Mesothelial cell of epicardium (in vitro differentiated cells): Measurements from ENCODE around the gene ZNF516. TPM values are rescaled to one million over a fixed set of nuclear protein-coding genes. Genes with fewer than 3 reads are reported as not detected.

Experiments
- DNase-seq, 2 experiments: peaks; one replicate each; pipeline ENCODE4 v3.0.0; 2021; ENCODE audit warnings: low spot score in 2 of 2; ENCODE audit not compliant: unreplicated experiment in 2 of 2
- H3K27ac Mint-ChIP-seq: 2 replicates; pipeline ENCODE4 v1.8.0; 2021; ENCODE audit warnings: mixed read lengths
- H3K27me3 Mint-ChIP-seq: 2 replicates; pipeline ENCODE4 v1.8.0; 2021; ENCODE audit warnings: low read depth, mixed read lengths
- H3K36me3 Mint-ChIP-seq: 2 replicates; pipeline ENCODE4 v1.8.0; 2021; ENCODE audit warnings: mixed read lengths
- H3K4me1 Mint-ChIP-seq: 2 replicates; pipeline ENCODE4 v1.8.0; 2021; ENCODE audit warnings: mixed read lengths
- H3K4me3 Mint-ChIP-seq: 2 replicates; pipeline ENCODE4 v1.8.0; 2021; ENCODE audit warnings: mild to moderate bottlenecking, moderate library complexity, mixed read lengths
- H3K9me3 Mint-ChIP-seq: 2 replicates; pipeline ENCODE4 v1.8.0; 2021; ENCODE audit warnings: mixed read lengths
- total RNA-seq: library from RNA; stranded (reverse); gene quantifications from 3 replicates; pipeline ENCODE4 v1.2.1, GENCODE V29; 2021
- TF ChIP-seq, protein P1 (sequence below): fragments of 200-600 bp; sonication (generic); IDR thresholded peaks from one replicate; pipeline ENCODE4 v1.5.0; 2021; ENCODE audit warnings: antibody characterized with exemption; ENCODE audit not compliant: unreplicated experiment

ZNF516 gene
- total RNA-seq, 1 donor from 2014 or later, result 92.1 TPM

DNA sequence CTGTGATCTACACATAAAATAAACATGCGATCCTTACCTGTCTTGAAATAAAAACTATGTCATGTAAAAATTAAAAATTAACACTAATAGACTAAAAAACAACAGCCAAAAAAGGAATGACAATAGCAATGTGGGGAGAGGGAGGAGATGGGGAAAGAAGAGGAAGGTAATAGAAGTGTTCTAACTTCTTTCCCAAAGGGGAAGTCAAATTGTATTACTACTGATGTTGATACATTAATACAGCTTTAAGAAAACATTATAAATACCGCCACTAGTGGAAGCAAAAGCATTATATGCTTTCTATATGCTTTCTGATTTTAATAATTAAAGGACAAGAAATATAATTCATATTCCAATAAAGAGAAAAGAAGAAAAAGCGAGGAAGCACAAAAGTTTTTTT, 22.2 kb downstream of the ZNF516 start:
- H3K4me1 Mint-ChIP-seq, result peaks cover 35% of the 10 kb centered on the region
- peaks cover 5% of the 10 kb centered on the region for H3K36me3 Mint-ChIP-seq
- DNase-seq, result no peak
- TF ChIP-seq, protein P1, sequence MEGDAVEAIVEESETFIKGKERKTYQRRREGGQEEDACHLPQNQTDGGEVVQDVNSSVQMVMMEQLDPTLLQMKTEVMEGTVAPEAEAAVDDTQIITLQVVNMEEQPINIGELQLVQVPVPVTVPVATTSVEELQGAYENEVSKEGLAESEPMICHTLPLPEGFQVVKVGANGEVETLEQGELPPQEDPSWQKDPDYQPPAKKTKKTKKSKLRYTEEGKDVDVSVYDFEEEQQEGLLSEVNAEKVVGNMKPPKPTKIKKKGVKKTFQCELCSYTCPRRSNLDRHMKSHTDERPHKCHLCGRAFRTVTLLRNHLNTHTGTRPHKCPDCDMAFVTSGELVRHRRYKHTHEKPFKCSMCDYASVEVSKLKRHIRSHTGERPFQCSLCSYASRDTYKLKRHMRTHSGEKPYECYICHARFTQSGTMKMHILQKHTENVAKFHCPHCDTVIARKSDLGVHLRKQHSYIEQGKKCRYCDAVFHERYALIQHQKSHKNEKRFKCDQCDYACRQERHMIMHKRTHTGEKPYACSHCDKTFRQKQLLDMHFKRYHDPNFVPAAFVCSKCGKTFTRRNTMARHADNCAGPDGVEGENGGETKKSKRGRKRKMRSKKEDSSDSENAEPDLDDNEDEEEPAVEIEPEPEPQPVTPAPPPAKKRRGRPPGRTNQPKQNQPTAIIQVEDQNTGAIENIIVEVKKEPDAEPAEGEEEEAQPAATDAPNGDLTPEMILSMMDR, result no peak
- no peak overlapping the region for H3K4me3 Mint-ChIP-seq
- no peak overlapping the region for H3K27ac Mint-ChIP-seq
- H3K9me3 Mint-ChIP-seq, result no peaks in the 10 kb centered on the region
- no peaks in the 10 kb centered on the region for H3K27me3 Mint-ChIP-seq

DNA sequence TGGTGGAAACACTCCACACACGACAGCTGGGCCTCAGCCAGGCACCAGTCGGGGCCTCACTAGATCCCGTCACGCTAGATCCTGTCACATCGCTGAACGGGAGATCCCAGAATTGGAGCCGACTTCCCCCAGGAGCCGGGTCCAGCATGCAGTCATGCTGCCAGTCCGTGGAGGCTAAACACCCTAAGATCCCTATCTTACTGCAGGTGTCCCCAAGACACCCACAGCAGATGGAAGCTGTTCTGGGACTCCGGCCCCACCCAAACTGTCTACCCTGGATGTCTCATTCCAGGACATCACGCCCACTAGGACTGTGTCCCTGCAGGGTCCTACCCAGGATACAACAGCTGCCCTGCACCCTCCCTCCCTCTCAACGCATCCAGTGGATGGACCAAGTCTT, 23.4 kb downstream of the ZNF516 start:
- DNase-seq, result no peak
- Mint-ChIP-seq H3K27ac (no peak overlapping the region), H3K36me3 (peaks cover 5% of the 10 kb centered on the region), H3K27me3 (no peaks in the 10 kb centered on the region), H3K4me3 (no peak overlapping the region), H3K4me1 (peaks cover 29% of the 10 kb centered on the region), H3K9me3 (no peaks in the 10 kb centered on the region)
- TF ChIP-seq, protein P1, result no peak

DNA sequence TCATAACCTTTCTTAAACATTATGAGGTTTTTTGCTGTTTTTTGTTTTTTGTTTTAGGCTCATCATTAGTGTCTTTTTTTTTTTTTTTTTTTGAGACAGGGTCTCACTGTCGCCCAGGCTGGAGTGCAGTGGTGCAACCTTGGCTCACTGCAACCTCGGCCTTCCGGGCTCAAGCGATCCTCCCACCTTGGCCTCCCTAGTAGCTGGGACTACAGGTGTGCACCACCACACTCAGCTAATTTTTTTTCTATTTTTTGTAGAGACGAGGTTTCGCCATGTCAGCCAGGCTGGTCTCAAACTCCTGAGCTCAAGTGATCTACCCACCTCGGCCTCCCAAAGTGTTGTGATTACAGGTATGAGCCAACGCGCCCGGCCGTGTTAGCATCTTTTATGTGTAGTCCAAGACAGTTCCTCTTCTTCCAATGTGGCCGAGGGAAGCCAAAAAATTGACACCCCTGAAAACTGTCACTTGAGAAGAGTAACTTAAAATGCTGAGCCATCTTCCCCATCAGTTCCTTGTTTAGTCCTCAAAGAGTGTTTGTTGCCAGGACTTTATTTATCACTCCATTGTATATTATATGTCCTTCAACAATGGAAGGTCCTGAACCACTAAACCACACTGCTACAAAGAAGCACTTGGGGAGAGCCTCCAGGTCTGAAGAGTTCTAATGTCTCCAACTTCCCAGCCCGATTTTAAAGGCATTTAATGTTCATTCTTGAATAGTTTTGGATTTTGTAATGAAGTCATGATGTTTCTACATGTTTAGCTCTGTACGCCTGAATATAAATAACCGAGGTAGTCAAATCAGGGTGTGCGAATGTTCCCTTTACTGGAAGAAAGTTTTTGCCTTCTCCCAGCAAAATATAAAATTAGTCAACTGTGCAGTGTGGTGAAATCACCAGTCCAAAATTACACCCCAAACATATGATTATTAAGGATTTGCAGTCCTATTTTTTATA, 26.4 kb downstream of the ZNF516 start:
- peaks cover 32% of the 10 kb centered on the region for H3K4me1 Mint-ChIP-seq
- TF ChIP-seq, protein P1, result no peak
- H3K27me3 Mint-ChIP-seq, result no peaks in the 10 kb centered on the region
- no peak overlapping the region for H3K4me3 Mint-ChIP-seq
- H3K27ac Mint-ChIP-seq, result no peak overlapping the region
- H3K9me3 Mint-ChIP-seq, result no peaks in the 10 kb centered on the region
- no peak for DNase-seq
- peaks cover 5% of the 10 kb centered on the region for H3K36me3 Mint-ChIP-seq

DNA sequence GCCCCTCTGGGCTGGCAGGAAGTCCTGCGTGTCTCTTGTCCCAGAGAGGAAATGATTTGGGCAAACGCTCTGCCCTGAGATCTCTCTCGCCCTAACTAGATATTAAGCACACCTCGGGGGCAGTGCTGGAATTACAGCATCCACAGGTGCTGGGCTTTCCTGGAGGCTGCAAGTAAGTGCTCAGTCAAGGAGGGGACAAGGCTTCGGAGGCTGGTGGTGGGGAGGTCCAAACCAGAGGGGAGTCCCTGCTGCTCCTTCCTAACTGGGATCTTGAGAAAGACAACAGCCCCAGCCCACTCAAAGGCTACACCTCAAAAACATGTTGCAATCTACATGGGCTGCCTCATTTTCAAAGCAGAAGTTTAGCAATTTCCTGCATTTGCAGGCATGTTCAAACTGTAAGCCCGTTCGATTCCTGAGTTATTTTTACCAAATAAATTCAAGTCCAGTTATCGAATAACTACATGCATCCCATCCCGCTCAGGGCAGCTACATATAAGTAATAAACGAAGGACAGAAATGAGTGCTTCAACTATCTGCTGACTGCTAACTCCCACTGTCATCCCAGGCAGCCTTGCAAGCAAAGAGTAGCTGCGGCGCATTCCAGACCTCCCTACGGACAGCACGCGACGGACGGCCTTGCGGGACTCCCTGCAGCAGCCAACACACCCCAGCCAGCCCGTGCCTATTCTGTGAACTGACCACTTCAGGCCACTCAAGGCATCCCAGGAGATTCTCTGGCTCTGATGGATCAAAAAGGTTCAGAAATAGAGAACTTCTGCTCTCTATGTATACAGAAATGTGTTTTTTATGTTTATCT, 27.5 kb downstream of the ZNF516 start:
- DNase-seq, result no peak
- TF ChIP-seq, protein P1, result no peak
- H3K4me3 Mint-ChIP-seq, result no peak overlapping the region
- no peaks in the 10 kb centered on the region for H3K27me3 Mint-ChIP-seq
- peaks cover 32% of the 10 kb centered on the region for H3K4me1 Mint-ChIP-seq
- peak overlapping the region; percentile 53 for H3K27ac Mint-ChIP-seq
- no peaks in the 10 kb centered on the region for H3K9me3 Mint-ChIP-seq
- H3K36me3 Mint-ChIP-seq, result peaks cover 5% of the 10 kb centered on the region

DNA sequence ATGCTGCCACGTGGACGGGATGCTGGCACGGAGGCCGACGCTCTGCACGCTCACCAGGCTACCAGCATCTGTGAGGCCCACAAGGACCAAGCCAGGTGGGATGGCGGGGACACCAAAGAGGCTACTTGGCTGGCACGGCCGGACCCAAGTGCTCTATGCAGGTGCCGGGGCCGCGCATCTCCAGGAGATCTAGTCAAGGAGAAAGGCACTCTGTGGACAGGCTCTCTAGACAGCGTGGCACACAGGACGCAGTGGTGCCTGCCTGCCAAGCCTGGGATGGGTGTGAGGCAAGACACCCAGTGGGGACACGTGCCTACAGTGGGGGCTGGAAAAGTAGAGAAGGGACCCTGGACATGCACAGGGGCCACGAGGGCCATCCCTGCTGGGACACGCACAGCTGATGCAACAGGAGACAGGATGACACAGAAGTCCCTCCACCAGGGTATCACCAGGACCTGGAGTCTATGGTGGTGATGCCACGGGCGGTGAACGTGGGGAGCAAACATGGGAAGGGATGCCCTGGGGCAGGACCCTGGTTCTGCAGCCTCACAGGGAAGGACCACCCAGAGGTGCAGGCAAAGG, 28.5 kb downstream of the ZNF516 start:
- Mint-ChIP-seq H3K36me3 (peaks cover 13% of the 10 kb centered on the region), H3K4me3 (no peak overlapping the region), H3K9me3 (no peaks in the 10 kb centered on the region), H3K27me3 (no peaks in the 10 kb centered on the region), H3K27ac (peak overlapping the region; percentile 12), H3K4me1 (peaks cover 30% of the 10 kb centered on the region)
- no peak for DNase-seq
- TF ChIP-seq, protein P1, result no peak
